ENCODE measurements around the gene GTF3C5.
"Not testable (repeated sequence)": the region's sequence is repeated elsewhere in the genome, so short reads cannot be mapped to it uniquely, and the experiment has no call there.

Gene GTF3C5

GRCh38 chr9:133073086-133074014 lies 42.6 kb downstream of the GTF3C5 start:
- DNase-seq, result no peak

- no peak for DNase-seq
Observed at GRCh38 chr9:133074111-133074651, 43.4 kb downstream of the GTF3C5 start.

DNA sequence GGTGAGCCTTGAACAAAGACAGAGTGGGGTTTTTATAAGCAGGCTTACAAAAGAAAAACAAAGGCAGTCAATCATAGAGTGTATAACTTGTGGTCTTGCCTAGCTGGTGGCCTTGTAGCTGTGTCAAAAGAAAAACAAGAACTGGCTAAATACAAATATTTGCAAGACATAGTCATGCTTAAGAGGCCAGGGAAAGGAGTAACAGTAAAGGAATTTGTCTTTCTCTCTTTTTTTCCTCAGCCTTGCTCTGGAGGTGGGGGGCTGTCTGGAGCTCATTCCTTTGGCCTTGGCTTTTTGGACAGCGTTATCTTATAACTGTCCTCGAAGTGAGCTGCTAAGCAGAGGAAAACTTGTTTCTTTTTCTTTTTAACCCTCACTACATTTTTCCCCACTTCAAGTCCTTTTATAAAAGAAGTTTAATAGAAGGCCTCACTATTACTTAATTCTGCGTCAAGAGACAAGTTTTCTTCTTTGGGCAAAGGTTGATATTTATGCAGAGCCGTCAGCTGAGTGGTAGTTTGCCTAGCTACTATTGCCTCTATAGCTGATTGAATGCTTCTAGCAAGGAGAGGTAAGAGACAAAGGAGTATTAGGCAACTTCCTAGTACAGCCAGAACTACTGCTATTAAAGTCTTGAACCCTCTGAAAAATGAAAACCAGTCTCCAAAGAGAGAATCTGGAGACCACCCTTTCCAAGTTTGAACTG lies 45.3 kb downstream of the GTF3C5 start:
- no peak for DNase-seq

DNA sequence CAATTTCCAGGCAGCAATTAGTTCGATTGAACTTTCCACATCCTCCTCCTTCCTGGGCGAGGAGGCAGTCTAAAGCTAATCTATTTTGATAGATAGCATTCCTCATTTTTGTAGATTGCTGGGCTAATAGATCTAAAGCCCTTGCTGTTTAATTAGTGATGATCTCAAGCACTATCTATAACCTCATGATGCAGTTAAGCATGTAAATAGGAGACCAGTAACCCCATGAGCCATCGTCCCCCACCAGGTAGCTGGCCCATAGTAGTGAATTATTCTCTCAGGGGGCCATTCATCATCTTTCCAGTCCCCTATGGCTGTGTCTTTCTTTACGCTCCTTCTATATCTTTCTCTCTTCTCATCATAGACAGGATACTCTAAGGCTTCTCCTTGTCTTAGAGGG lies 45.9 kb downstream of the GTF3C5 start:
- DNase-seq, result no peak

DNA sequence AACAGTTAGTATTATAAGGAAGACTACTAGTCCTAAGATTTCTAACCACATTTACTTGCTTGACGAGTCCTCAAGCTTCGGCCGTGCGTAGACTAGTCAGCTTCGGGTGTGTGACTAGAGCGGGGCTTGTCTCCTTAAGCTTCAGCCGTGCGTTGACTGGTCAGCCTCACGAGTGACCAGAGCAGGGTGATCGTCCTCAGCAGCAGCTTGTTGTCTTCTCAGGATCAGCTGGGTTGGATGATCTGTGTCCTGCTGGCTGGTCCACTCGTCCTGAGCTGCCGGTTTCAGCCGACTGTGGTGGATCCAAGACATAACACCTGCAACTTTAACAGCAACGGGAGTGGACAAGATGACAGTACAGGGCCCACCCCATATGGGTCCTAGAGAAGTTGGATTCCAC lies 47.7 kb downstream of the GTF3C5 start:
- no peak for DNase-seq

DNA sequence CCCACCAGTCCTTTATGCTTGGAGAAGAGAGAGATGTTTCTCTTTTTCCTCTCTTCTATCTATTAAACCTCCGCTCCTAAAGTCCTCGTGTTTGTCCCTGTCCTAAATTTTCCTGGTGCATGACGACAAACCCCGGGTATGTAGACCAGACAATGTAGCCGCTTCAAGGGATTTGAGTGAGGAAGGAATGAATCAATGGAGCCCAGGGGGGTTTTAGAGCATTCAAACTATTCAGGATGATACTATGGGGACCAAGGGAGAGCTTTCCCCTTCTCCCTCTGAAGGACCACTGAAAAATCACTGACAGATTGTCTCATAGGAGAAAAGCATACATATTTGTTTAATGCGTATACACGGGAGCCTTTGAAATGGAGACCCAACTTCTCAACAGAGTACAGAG lies 49.4 kb downstream of the GTF3C5 start:
- DNase-seq, result no peak

DNA sequence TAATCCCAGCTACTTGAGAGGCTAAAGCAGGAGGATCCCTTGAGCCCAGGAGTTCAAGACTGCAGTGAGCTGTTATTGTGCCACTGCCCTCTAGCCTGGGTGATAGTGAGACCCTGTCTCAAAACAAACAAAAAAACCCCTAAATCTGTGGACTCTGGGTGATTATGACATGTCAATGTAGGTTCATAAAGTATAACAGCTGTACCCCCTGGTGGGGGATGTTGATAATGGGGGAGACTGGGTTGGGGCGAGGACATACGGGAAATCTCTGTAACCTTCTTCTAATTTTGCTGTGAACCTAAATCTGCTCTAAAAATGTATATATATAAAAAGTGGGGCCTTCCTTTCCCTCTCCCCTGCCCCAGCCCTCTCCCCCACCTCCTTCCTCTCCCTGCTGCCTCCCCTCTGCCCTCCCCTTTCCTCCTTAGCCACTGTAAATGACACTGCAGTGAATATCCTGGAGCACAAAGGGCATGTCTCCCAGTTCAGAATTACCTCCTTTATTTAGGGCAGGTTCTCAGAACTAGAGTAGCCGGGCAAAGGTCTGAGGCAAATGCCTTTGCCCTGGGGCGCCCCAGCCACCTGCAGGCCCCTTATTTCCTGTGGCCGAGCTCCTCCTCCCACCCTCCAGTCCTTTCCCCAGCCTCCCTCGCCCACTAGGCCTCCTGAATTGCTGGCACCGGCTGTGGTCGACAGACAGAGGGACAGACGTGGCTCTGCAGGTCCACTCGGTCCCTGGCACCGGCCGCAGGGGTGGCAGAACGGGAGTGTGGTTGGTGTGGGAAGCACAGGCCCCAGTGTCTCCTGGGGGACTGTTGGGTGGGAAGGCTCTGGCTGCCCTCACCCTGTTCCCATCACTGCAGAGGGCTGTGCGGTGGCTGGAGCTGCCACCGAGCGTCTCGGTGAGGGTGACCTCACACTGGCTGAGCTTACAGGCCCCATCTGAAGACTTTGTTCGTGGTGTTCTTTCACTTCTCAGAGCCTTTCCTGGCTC lies 50.3 kb downstream of the GTF3C5 start:
- peak; percentile 28 for DNase-seq

- not testable (repeated sequence) for DNase-seq
Observed at GRCh38 chr9:133081957-133082644, 51.3 kb downstream of the GTF3C5 start.

DNA sequence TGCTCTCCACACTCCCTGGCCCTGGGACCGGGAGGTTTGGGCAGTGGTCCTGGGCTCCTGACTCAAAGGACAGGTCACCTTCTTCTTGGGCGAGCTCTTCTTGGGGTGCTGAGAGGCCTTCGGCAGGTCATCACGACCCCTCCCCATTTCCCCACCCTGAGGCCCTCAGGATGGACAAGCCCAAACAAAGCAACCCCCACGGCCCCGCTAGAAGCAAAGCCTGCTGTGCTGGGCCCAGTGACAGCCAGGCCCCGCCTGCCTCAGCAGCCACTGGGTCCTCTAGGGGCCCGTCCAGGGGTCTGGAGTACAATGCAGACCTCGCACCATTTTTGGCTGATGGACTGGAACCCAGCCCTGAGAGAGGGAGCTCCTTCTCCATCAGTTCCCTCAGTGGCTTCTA lies 52.9 kb downstream of the GTF3C5 start:
- not testable (repeated sequence) for DNase-seq

DNA sequence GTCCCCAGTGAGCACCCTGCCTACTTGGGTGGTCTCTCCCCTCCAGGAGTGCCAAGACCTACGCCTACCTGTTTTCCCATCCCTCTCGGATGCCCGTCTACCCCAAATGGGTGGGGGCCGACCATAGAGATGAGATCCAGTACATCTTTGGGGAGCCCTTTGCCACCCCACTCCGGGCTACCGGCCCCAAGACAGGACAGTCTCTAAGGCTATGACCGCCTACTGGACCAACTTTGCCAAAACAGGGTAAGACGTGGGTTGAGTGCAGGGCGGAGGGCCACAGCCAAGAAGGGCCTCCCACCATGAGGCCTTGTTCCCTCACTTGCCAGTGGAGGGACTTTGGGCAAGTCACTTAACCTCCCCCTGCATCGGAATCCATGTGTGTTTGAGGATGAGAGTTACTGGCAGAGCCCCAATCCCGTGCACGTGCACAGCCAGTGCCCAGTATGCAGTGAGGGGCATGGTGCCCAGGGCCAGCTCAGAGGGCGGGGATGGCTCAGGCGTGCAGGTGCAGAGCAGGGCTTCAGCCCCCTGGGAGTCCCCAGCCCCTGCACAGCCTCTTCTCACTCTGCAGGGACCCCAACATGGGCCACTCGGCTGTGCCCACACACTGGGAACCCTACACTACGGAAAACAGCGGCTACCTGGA lies 55.5 kb downstream of the GTF3C5 start:
- not testable (repeated sequence) for DNase-seq

DNA sequence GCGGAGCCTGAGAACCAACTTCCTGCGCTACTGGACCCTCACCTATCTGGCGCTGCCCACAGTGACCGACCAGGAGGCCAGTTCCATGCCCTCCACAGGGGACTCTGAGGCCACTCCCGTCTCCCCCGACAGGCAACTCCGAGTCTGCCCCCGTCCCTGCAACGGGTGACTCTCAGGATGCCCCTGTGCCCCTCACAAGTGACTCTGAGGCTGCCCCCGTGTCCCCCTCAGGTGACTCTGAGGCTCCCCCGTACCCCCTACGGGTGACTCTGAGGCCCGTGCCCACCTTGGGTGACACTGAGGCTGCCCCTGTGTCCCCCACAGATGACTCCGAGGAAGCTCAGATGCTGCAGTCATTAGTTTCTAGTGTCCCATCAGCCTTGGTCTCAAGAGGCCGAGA lies 56.1 kb downstream of the GTF3C5 start:
- DNase-seq, result no peak

DNA sequence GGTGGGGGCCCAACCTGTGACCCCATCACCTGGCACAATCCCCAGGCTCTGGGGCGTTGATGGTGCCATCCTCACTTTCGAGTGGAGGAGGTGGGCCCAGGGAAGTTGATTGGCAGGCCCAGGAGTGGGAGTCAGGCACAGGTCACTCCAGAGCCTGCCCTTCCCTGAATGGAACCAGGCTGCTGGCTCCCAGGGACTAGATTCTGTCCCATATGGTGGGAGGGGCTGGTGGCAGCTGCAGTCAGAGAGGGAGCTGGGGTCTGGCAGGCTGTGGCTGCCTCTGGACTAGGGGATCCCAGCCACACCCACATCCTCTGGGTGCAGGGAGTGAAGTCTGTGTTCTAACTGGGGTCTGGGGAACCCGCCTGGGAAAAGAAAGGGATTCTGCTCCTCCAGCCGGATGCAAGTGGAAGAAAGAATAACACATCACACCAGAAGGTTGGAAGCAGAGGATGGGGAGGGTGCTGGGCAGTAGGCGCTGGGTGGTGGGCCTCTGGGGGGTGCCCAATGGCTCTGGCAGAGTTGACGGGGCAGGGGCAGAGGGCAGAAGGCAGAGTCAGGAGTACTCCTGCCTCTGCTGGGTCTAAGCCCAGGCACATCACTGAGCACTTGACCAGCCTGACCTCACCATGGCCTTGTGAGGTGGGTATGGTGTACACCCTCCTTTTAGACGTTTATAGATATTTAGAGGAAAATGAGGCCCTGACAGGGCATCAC lies 56.8 kb downstream of the GTF3C5 start:
- DNase-seq, result no peak

GRCh38 chr9:133088146-133088750 lies 57.5 kb downstream of the GTF3C5 start:
- DNase-seq, result no peak

GRCh38 chr9:133088756-133089155 lies 58.0 kb downstream of the GTF3C5 start:
- no peak for DNase-seq

GRCh38 chr9:133089271-133089671 lies 58.5 kb downstream of the GTF3C5 start:
- DNase-seq, result no peak

- no peak for DNase-seq
Observed at GRCh38 chr9:133090187-133090586, 59.4 kb downstream of the GTF3C5 start.

DNA sequence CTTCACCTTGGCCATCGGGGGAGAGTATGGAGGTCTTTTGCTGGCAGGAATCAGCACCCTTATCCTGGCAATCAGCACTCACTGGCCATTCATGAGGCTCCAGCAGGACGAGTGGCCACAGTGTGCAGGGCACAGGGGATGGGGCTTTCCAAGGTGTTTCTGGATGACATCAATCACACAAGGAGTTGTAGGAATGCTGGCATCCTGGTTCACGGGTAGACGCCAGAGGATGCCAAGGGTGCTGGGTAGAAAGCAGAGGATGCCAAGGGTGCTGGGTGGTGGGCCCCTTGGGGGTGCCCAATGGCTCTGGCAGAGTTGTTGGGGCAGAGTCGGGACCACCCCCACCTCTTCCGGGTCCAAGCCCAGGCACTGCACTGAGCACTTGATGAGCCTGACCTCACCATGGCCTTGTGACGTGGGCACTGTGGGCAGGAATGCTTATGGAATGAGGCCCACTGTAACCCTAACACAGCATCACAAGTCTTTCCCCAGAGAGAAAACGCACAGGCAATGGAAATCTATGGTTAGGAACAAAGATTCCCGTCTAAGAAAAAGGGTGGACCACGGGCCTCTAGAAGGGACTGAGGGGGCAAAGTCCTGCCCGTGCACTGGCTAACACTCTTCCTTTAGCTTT lies 60.1 kb downstream of the GTF3C5 start:
- DNase-seq, result no peak

DNA sequence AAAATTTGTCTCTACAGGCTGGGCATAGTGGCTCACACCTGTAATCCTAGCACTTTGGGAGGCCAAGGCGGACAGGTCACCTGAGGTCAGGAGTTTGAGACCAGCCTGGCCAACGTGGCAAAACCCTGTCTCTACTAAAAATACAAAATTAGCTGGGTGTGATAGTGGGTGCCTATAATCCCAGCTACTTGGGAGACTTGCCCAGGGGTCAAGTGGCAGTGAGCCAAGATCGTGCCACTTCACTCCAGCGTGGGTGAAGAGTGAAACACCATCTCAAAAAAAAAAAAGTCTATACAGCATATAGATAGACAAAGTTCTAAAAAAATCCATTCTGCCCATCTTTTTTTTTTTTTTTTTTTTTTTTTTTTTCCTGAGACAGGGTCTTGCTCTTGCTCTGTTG lies 63.6 kb downstream of the GTF3C5 start:
- DNase-seq, result not testable (repeated sequence)

GRCh38 chr9:133094842-133095393 lies 64.1 kb downstream of the GTF3C5 start:
- no peak for DNase-seq
